HL-60/S4 treated with phorbol 12-myristate 13-acetate at 8.2 ng/mL for 4 days and 3 days (cell line): Measurements from ENCODE around the gene NUDT4.

Experiments
- in situ Hi-C: fragments of 300-500 bp; cut with MboI; formaldehyde crosslinking; loops from 2 replicates; pipeline ENCODE4 v1.15.0; 2022; ENCODE audit warnings: low sequenced_read_pairs

Gene NUDT4

DNA sequence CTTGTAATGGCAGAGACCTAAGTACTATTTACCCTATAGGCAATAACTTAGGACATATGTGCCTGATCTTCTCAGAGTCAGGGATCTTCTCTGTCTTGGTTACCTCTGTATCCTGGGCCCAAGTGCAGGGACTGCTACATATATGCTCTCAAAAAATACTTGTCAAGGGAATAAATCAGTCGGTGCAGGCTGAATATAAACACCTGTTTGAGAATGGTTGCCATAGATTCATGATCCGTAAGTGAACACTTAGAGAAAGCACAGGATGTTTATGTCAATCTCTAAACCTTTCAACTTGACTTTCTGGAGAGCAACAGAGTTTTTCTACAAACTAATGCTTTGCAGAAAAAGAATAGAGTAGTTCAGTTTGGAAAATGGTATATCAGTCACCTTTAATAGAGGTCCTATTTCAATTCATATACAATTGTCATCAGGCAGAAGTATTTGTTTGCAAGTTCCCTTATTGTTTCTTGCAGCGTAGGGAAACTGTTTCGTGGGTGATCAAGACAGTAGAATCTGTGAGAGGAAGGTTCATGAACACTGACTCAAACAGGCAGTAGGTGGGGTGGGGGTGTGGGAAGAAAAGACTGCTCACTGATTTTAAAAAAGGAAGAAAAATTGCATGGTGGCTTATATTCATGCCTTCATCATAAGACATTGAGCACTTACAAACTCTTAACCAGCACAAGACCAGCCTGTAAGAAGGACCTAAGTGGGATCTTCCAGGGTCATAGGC is 70.0 kb downstream of the NUDT4 start:
- in situ Hi-C loops, result no loop called here

GRCh38 chr12:93448796-93449195 is 71.1 kb downstream of the NUDT4 start:
- in situ Hi-C loops, result no loop called here

DNA sequence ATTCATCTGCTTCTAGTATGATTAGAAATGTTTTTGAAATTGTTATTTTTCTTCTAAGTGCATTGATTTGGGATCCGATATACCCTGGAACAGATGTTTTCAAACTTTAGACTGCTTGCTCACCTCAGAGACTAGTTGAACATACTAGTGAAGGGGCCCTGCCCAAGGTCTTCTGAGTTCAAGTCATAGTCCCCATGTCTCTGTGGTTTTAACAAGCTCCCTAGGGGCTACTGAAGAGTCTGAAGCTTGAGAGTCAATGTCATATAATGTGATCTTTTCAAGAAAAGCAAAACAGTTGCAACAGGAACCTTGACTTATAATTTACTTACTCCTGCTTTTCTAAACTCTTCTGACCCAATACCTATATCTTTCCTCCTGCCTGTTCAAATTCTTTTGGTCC is 71.6 kb downstream of the NUDT4 start:
- in situ Hi-C loops, result no loop called here

GRCh38 chr12:93451423-93452158 is 73.9 kb downstream of the NUDT4 start:
- in situ Hi-C loops, result no loop called here

DNA sequence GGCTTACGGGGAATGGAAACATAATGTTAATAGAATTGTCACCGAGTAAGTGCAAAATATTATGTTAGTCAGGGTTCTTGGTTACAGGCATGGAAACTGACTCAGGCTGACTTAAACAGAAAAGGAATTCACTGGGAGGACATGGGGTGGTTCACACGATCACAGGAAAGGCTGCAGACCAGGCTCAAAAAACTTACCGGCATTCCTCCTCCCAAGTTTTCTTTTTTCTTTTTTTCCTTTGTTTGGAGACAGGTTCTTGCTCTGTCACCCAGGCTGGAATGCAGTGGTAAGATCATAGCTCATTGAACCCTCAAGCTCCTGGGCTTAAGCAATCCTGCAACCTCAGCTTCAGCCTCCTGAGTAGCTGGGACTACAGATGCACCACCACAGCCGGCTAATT is 75.9 kb downstream of the NUDT4 start:
- in situ Hi-C loops, result no loop called here

- in situ Hi-C loops, result no loop called here
Measured at GRCh38 chr12:93456077-93456476, 78.4 kb downstream of the NUDT4 start.
